ENCODE results near the gene CCNQ.

Gene CCNQ

DNA sequence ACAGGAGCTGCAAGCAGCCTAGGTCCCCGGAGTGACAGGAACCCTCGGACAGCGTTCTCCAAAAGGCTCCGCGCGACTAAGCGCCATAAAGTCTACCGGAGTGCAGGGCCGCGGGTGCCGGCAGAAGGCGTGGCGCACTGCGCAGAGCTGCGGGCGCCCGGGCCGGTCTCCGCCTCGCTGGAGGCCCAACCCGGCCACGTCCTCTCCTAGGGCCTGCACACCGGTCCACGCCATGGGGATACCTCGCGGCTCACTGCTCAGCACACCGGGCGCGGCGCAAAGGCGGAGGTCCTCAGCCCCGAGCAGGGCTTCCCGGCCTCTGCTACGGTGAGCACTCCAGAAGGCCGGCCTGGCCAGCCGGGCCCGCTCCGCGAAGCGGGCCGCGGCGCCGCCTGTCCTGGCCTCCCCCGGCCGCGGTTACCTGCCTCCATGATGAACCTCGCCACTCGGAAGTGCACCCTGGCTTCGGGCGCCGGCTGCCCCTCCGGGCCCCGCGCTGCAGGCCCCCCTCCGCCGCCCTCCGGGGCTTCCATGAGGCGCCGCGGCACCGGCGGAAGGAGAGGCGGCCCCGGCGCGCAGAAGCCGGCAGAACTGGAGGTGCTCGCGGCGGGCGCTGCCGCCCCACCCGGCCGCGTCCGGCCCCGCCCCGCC, at the start of gene CCNQ:
Gene CCNQ (minus strand): TSS at position 599 of the 651 bp plus-strand sequence. CDS start 66 bp downstream, at position 533.
- Histone ChIP-seq H3K27ac (peak within 1 kb of the TSS; percentile 14 to 84 (median 75)), H3K4me3 (peak within 1 kb of the TSS; percentile 54 to 75 (median 61))

GRCh38 chrX:153647461-153648357, 48.8 kb upstream of the CCNQ start:
- Histone ChIP-seq H3K27ac (no peak overlapping the region), H3K4me3 (peak overlapping the region in 2 of 7 experiments; percentile 8 to 17)

DNA sequence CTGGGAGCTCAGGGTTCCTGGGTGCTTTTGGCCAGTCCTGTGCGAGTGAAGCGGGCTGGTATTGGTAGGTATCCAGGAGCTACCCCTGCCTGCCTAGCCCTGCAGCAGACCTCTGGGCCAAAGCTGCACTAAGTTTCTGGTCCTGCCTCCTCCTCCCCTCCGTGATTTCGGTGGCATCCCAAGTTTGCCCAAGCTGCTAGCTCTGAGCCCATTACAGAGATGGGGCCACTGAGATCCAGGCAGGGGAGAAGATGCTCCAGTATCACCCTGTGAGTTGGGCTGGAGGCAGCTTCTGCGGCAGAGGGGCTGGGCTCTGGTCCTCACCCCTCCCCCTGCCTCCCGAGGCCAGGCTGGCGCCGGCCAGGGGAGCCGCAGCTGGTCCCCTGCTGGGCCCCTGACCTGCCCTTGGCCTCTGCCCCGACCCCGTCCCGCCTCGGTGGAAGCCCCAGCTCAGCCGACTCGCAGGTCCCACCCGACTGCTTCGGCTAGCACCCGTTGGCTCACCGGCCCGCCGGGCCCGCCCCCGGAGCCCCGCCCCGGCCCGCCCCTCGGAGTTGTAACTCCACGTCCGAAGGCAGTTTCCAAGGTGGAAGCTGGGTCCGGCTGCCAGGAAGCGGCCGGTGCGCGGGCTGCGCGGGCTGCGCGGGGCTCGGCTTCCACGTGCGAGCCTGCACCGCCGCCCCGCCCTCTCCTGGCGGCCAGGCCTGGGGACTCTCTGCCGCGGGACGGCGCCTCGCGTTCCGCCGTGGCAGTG, 47.9 kb upstream of the CCNQ start, which contains the start of gene DUSP9:
Gene DUSP9 (plus strand): TSS at position 584 of the 754 bp plus-strand sequence. CDS start 751 bp downstream, outside the sequence.
- Histone ChIP-seq H3K4me3 (peak within 1 kb of the TSS in 3 of 7 experiments; percentile 5 to 17 (median 8)), H3K27ac (no peak within 1 kb of the TSS)

DNA sequence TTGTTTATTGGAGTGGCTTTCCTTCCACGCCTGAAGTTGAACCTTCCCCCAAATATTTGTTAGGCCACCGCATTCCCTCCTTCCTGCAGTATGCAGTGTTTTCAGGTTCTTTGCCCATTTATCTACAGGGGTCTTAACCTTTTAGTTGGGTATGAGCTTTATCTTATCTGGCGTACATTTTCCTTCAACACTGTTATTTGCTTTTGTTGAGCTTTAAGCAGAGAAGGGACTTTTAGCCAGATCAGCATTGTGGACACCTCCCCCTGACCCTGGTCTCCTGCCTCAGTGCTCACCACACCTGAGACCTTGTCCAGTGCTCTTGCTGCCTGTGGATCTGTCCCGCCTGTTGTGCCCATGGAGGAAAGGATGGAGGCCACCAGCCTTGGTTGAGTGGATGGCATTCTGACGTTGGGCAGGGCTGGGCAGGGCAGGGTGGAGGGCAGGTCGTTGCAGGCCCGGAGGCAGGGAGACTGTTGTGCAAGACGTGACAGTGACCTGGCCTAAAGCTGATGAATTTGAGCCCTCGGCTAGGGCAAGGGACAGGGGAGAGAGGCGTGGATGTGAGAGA, 47.1 kb upstream of the CCNQ start:
- Histone ChIP-seq H3K4me3 (no peak overlapping the region), H3K27ac (no peak overlapping the region)

- Histone ChIP-seq H3K27ac (no peak overlapping the region), H3K4me3 (no peak overlapping the region)
Observed at GRCh38 chrX:153645151-153645550, 46.2 kb upstream of the CCNQ start.

DNA sequence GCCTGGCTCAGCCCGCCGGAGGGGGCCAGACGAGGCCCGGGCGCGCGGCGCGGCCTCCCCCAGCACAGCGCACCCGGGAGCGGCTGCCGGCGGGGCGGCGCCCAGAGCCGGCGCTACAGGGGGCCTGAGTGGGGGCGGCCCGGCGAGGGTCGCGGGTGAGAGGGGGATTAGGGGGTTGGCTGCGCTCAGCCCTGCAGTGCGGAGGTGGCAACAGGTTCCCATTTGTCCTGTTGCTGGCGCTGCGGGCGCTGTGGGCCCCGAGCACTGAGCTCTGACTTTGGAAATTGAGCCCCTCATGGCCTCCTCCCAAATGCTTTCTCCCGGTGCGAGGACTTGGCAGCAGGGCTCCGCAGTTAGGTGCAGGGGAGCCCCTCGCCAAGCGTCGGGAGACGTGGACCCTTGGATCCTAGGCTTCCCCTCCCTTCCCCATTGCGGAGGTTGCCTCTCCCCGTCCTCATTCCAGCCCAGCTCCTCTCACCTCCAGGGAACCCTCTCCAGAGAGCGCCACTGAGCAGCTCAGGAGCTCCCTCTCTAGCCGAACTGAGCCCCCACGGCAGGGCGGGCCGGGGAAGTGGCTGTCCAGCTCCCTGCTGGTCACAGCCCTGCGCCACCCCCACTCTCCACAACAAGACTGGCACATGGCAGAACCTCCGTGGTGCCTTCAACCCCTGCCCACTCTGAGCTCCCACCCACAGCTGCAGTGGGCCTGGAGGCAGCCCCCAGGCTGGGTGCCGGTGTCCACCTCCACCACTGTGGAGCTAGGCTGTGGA, 45.6 kb upstream of the CCNQ start:
- no peak overlapping the region for H3K27ac ChIP-seq
- no peak overlapping the region for H3K4me3 ChIP-seq

- no peak overlapping the region for H3K4me3 ChIP-seq
- no peak overlapping the region for H3K27ac ChIP-seq
Observed at GRCh38 chrX:153643431-153644351, 44.8 kb upstream of the CCNQ start.

- no peak overlapping the region for H3K27ac ChIP-seq
- H3K4me3 ChIP-seq = peak overlapping the region in 2 of 7 experiments; percentile 1 to 10
Observed at GRCh38 chrX:153642655-153643430, 43.9 kb upstream of the CCNQ start.

DNA sequence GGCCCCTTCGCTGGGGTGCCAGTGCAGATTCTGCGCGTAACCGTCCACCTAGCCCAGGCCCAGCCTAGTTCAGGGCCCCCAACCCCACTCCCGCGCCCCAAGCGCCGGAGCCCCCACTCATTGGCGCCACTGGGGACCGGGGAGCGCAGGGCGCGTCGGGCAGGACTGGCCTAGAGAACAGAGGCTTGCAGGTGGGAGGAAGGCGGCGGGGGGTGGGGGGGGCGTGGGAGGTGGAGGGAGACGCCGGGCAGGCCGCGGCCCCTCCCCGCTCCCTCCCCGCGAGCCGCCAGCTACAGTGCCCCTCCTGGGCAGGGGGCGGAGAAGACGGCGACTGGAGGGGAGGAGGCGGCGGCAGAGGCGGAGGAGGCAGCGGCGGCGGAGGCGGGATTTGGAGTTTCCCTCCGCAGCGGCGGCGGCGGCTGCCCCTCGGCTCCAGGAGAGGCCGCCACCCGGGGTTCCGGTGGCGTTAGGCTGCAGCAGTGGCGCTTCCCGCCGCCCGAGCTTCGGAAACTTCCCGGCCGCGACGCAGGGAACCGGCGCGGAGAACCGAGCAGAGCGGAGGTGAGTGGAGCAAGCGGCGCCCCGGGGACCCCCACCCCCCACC, 43.2 kb upstream of the CCNQ start:
- peak overlapping the region in 2 of 7 experiments; percentile 1 to 10 for H3K4me3 ChIP-seq
- H3K27ac ChIP-seq = no peak overlapping the region

- no peak overlapping the region for H3K4me3 ChIP-seq
- no peak overlapping the region for H3K27ac ChIP-seq
Observed at GRCh38 chrX:153641627-153642026, 42.7 kb upstream of the CCNQ start.

DNA sequence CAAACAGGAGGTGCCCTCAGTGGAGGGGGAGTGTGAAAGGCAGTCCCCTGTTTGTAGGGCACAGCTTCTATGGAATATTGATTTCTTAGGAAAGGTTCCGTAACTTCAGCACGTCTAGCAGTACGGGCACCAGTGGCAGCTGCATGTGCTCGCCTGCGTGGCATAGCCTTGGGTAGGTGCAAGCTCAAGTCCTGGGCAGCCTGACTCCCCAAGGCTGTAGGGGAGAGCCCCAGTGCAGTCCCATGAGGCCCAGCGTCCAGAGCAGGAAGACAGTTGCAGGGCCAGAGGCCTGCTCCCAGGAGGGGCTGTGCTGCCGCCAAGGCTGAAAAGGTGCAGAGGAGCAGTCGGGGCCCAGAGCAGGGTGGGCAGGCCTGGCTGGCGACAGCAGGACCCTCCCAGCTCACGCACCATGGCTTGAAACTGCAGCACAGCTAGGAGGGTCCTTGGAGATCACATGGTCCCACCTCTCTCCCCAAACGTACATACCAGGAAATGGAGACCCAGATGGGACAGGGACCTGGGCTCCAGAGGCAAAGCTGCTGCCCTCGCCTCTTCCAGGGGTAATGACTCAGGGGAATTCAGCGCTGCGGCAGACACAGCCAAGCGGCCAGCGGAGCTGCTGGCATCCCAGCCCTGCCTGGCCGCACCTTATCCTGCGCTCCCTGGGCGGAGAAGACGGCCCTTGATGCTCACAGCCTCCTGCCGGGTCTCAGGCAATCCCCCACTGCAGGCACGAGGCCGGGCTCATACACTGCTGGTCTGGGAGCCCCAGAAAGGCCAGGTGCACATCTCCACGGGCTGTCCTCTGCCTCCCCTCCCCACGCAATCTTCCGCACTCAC, 42.0 kb upstream of the CCNQ start:
- H3K4me3 ChIP-seq = no peak overlapping the region
- H3K27ac ChIP-seq = no peak overlapping the region

DNA sequence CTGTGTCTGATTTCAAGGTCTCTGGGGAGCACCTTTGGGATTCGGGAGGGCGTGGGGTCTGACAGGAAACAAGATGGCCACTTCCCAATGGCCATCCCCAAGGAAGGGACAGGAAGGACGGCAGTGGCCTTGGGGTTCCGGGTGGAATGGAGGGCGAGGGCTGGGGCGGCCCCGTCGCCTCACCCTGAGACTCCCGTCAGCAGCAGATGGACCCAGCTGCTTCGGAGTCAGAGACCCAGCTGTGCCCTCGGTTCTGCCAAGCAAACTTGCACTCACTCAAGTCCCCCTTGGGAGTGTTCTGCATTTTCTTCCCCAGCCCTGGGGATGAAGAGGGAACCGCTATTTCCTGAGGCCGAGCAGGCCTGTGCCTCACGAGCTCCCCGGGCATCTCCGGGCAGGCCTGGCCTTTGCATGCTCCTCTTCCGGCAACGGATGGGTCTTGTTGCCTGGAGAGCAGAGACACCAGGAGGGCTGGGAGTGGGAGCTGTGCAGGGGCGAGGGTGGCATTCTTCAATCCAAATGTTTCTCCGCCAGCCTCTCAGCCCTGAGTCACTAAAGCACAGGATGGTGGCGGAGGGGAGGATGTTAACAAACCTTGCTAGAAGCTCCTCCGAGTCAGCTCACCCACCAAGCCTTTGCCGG, 41.2 kb upstream of the CCNQ start:
- H3K27ac ChIP-seq = no peak overlapping the region
- no peak overlapping the region for H3K4me3 ChIP-seq

DNA sequence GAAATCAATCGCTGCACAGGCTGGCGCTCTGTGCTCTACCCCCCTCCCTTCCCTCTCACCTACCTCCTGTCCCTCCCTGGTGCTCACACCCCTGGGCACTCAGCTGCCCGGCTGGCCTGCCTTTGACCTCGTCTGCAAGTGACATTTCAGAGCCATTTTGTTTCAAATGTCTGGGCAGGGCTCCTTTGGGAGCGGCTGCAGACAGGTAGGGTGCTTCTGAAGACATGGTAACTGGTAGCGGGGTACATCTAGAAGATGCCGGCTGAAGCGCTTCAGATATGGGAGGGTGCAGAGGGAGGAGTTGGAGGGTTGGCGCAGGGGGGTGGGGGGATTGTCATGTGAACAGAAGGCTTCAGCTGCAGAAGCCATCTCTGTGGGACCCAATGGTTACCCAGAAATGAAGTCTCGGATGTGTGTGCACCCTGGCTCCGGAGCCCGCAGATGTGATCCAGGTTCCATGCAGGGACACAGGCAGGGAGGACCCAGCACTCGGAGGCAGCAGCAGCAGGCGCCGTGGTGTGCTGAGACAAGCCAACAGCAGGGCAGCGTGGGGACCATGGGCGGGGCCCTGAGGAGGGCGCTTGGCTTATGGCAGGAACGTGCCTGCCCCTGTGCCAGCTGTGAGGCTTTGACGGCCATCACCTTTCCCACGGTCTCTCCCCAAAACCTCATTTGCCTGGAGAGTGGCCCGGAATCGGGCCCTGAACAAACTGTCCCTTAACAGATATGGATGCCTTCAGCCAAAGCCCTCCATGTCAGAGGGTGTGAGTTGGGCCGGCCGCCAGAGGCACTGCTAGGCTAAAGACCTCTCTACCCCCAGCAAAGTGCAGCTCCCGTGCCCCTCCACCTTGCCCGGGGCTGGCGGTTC, 40.5 kb upstream of the CCNQ start:
- no peak overlapping the region for H3K4me3 ChIP-seq
- no peak overlapping the region for H3K27ac ChIP-seq

- Histone ChIP-seq H3K27ac (no peak overlapping the region), H3K4me3 (no peak overlapping the region)
Observed at GRCh38 chrX:153638436-153639176, 39.7 kb upstream of the CCNQ start.
